Osteoblast (primary cell): ENCODE data around the gene CLIP4. TPM values are rescaled to one million over a fixed set of nuclear protein-coding genes. Genes with fewer than 3 reads are reported as not detected.
A peak's percentile ranks its signal among the peaks of the same experiment; 100 is the strongest.

ENCODE experiments used
- DNase-seq: peaks from one replicate; pipeline ENCODE4 v3.0.0; 2011; ENCODE audit warnings: low spot score, mixed read lengths; ENCODE audit not compliant: insufficient read length; ENCODE audit errors: missing footprints
- H2AFZ ChIP-seq: 2 replicates; pipeline ENCODE4 v1.6.0; 2011; ENCODE audit warnings: mild to moderate bottlenecking, low read length
- H3K27ac ChIP-seq: 2 replicates; pipeline ENCODE4 v1.5.1; 2011; ENCODE audit warnings: mild to moderate bottlenecking, low read depth, low read length, moderate library complexity
- H3K27me3 ChIP-seq: 2 replicates; pipeline ENCODE4 v1.6.0; 2012; ENCODE audit warnings: mild to moderate bottlenecking, control low read depth, inconsistent platforms, low read length, moderate library complexity; ENCODE audit not compliant: insufficient read depth
- H3K36me3 ChIP-seq: 2 replicates; pipeline ENCODE4 v1.5.1; 2011; ENCODE audit warnings: mild to moderate bottlenecking, low read length, control low read depth, moderate library complexity; ENCODE audit not compliant: insufficient read depth
- H3K4me1 ChIP-seq: 2 replicates; pipeline ENCODE4 v1.5.1; 2011; ENCODE audit warnings: mild to moderate bottlenecking, low read length, control low read depth, moderate library complexity; ENCODE audit not compliant: insufficient read depth
- H3K4me2 ChIP-seq: 2 replicates; pipeline ENCODE4 v1.6.0; 2011; ENCODE audit warnings: mild to moderate bottlenecking, low read length; ENCODE audit not compliant: insufficient read depth
- H3K4me3 ChIP-seq: fragments of 200-600 bp; sonication (generic); 3 replicates; pipeline ENCODE4 v1.5.1; 2012; ENCODE audit warnings: mild to moderate bottlenecking, low read length, inconsistent platforms; ENCODE audit not compliant: insufficient read depth
- H3K79me2 ChIP-seq: 2 replicates; pipeline ENCODE4 v1.6.0; 2012; ENCODE audit warnings: mild to moderate bottlenecking, low read length, control low read depth, inconsistent platforms; ENCODE audit not compliant: insufficient read depth
- H3K9me3 ChIP-seq: 2 replicates; pipeline ENCODE4 v1.5.1; 2011; ENCODE audit warnings: low read depth, low read length, control low read depth
- H4K20me1 ChIP-seq: 2 replicates; pipeline ENCODE4 v1.6.0; 2012; ENCODE audit warnings: mild to moderate bottlenecking, low read length, control low read depth; ENCODE audit not compliant: insufficient read depth
- CTCF ChIP-seq: IDR thresholded peaks from 2 replicates; pipeline ENCODE4 v1.5.1; 2011; ENCODE audit warnings: mild to moderate bottlenecking, low read depth, low read length, moderate library complexity; ENCODE audit errors: extremely low read depth
- total RNA-seq: library from RNA; depleted of rRNA; stranded (reverse); fragments of >200 nt; gene quantifications from 2 replicates; pipeline ENCODE4 v1.2.3, GENCODE V29; 2012

CLIP4 gene
- total RNA-seq, 1 donor: 124 TPM

- Histone ChIP-seq H3K79me2 (no peaks in the 10 kb centered on the region), H3K27me3 (peaks cover 20% of the 10 kb centered on the region), H3K27ac (no peak overlapping the region), H2AFZ (no peak overlapping the region), H3K9me3 (no peaks in the 10 kb centered on the region), H3K4me3 (no peak overlapping the region), H3K4me1 (peaks cover 14% of the 10 kb centered on the region), H4K20me1 (no peaks in the 10 kb centered on the region), H3K36me3 (no peaks in the 10 kb centered on the region), H3K4me2 (no peak overlapping the region)
- TF ChIP-seq CTCF: no peak
- no peak for DNase-seq
These were observed 111.6 kb downstream of the CLIP4 start for GRCh38 chr2:29226808-29227207.

- no peak for DNase-seq
- H2AFZ ChIP-seq: no peak overlapping the region
- no peak overlapping the region for H3K27ac ChIP-seq
- peaks cover 14% of the 10 kb centered on the region for H3K4me1 ChIP-seq
- no peaks in the 10 kb centered on the region for H3K9me3 ChIP-seq
- H3K79me2 ChIP-seq: no peaks in the 10 kb centered on the region
- H3K36me3 ChIP-seq: no peaks in the 10 kb centered on the region
- H3K4me2 ChIP-seq: peak overlapping the region; percentile 28
- TF ChIP-seq CTCF: no peak
- H3K4me3 ChIP-seq: no peak overlapping the region
- no peaks in the 10 kb centered on the region for H4K20me1 ChIP-seq
- H3K27me3 ChIP-seq: peaks cover 28% of the 10 kb centered on the region
These were observed 112.9 kb downstream of the CLIP4 start for GRCh38 chr2:29227935-29228675.

GRCh38 chr2:29228947-29229346, 113.7 kb downstream of the CLIP4 start:
- no peaks in the 10 kb centered on the region for H3K79me2 ChIP-seq
- no peak overlapping the region for H3K4me2 ChIP-seq
- peaks cover 9% of the 10 kb centered on the region for H3K4me1 ChIP-seq
- H4K20me1 ChIP-seq: no peaks in the 10 kb centered on the region
- H3K27ac ChIP-seq: no peak overlapping the region
- H2AFZ ChIP-seq: no peak overlapping the region
- H3K9me3 ChIP-seq: no peaks in the 10 kb centered on the region
- H3K4me3 ChIP-seq: no peak overlapping the region
- H3K36me3 ChIP-seq: no peaks in the 10 kb centered on the region
- H3K27me3 ChIP-seq: peaks cover 36% of the 10 kb centered on the region
- no peak for DNase-seq
- TF ChIP-seq CTCF: no peak

- Histone ChIP-seq H3K27me3 (peaks cover 41% of the 10 kb centered on the region), H3K4me1 (peaks cover 2% of the 10 kb centered on the region), H4K20me1 (no peaks in the 10 kb centered on the region), H3K9me3 (no peaks in the 10 kb centered on the region), H3K4me2 (no peak overlapping the region), H3K36me3 (no peaks in the 10 kb centered on the region), H3K4me3 (no peak overlapping the region), H3K27ac (no peak overlapping the region), H3K79me2 (no peaks in the 10 kb centered on the region), H2AFZ (no peak overlapping the region)
- no peak for TF ChIP-seq CTCF
- no peak for DNase-seq
These were observed 114.4 kb downstream of the CLIP4 start for GRCh38 chr2:29229640-29230039.
